ENCODE measurements around the gene EXOC4.
"Not testable (repeated sequence)": the region's sequence is repeated elsewhere in the genome, so short reads cannot be mapped to it uniquely, and the experiment has no call there.

The EXOC4 gene

GRCh38 chr7:133314084-133314483 lies 61.2 kb downstream of the EXOC4 start:
- TF ChIP-seq POLR2A (IDR thresholded peaks at IDR 0.05; ENCODE audit: low read length) (no peak), GATA1 (IDR thresholded peaks at IDR 0.05; ENCODE audit: low read depth, low read length) (no peak)
- DNase-seq, result no peak

DNA sequence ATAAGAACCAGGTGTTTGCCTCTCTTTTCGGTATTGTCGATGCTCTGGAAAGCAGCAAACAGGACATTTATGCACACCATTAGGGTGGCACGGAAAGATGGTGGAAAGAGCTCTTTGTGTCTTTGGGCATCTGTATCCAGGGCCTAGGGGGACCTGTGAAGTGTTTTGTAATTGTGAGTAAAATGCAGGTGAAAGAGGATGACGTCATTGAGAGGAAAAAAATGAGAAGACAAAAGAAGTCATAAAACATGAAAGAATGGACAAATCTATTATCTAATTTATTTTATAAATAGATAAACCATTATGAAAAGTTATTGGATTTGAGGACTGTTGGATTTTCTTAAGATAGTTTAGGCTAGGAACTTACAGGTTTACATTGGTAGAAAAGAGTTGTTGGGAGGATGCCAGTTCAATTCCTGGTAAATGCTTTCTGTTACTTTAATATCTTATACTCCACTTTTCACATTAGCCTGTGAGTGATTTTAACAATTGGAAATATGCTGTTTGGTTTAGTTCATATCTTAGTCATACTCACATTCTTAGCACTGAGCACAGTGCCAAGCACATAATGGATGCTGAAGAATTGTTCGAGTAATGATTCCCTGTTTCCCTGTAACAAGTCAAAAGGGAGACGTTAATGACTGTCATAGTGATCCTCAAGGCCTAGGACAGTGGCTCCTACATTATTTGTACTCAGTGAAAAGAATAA lies 62.6 kb downstream of the EXOC4 start:
- no peak for TF ChIP-seq GATA1 (IDR thresholded peaks at IDR 0.05; ENCODE audit: low read depth, low read length)
- TF ChIP-seq POLR2A (IDR thresholded peaks at IDR 0.05; ENCODE audit: low read length), result no peak
- DNase-seq, result no peak

DNA sequence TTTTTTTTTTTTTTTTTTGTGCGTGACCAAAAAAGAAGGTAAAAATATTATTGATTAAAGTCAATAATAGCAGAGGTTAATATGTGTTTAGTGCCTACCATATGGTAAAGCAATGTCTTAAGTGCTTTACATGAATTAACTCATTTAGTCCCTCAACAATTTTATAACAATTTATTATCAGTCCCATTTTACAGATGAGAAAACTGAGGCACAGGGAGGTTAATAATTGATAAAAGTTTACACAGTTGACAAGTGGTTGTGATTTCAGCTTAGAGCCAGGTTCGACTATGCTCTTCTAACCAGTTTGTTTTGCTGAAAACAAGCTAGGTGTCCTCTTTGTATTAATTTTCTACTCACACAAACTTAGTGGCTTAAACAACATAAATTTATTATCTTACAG lies 67.0 kb downstream of the EXOC4 start:
- no peak for DNase-seq
- TF ChIP-seq GATA1 (IDR thresholded peaks at IDR 0.05; ENCODE audit: low read depth, low read length) (no peak), POLR2A (IDR thresholded peaks at IDR 0.05; ENCODE audit: low read length) (no peak)

- no peak for DNase-seq
- TF ChIP-seq POLR2A (IDR thresholded peaks at IDR 0.05; ENCODE audit: low read length) (no peak), GATA1 (IDR thresholded peaks at IDR 0.05; ENCODE audit: low read depth, low read length) (no peak)
Measured at GRCh38 chr7:133320891-133321290, 68.0 kb downstream of the EXOC4 start.

GRCh38 chr7:133321366-133321765 lies 68.5 kb downstream of the EXOC4 start:
- DNase-seq, result not testable (repeated sequence)

DNA sequence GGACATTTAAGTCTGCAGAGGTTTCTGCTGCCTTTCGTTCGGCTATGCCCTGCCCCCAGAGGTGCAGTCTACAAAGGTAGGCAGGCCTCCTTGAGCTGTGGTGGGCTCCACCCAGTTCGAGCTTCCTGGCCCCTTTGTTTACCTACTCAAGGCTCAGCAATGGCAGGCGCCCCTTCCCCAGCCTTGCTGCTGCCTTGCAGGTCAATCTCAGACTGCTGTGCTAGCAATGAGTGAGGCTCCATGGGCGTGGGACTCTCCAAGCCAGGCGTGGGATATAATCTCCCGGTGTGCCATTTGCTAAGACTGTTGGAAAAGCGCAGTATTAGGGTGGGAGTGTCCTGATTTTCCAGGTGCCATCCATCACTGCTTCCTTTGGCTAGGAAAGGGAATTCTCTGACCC lies 73.9 kb downstream of the EXOC4 start:
- DNase-seq, result not testable (repeated sequence)

DNA sequence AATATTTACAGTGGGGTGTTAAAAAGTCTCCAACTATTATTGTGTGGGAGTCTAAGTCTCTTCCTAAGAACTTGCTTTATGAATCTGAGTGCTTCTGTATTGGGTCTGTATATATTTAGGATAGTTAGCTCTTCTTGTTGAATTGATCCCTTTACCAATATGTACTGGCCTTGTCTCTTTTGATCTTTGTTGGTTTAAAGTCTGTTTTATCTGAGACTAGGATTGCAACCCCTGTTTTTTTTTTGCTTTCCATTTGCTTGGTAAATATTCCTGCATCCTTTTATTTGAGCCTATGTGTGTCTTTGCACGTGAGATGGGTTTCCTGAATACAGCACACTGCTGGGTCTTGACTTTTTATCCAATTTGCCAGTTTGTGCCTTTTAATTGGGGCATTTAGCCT lies 75.1 kb downstream of the EXOC4 start:
- not testable (repeated sequence) for DNase-seq

DNA sequence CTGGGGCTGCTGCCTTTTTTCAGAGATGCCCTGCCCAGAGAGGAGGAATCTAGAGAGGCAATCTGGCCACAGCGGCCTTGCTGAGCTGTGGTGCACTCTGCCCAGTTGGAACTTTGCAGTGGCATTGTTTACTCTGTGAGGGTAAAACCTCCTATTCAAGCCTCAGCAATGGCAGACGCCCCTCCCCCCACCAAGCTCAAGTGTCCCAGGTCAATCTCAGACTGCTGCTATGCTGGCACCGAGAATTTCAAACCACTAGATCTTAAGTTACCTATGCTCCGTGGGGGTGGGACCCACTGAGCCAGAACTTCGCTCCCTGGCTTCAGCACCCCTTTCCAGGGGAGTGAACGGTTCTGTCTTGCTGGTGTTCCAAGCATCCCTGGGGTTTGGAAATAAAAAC lies 77.2 kb downstream of the EXOC4 start:
- TF ChIP-seq POLR2A (IDR thresholded peaks at IDR 0.05; ENCODE audit: low read length) (no peak), GATA1 (IDR thresholded peaks at IDR 0.05; ENCODE audit: low read depth, low read length) (no peak)
- DNase-seq, result no peak

GRCh38 chr7:133331861-133332260 lies 79.0 kb downstream of the EXOC4 start:
- TF ChIP-seq POLR2A (IDR thresholded peaks at IDR 0.05; ENCODE audit: low read length) (no peak), GATA1 (IDR thresholded peaks at IDR 0.05; ENCODE audit: low read depth, low read length) (no peak)
- DNase-seq, result no peak

DNA sequence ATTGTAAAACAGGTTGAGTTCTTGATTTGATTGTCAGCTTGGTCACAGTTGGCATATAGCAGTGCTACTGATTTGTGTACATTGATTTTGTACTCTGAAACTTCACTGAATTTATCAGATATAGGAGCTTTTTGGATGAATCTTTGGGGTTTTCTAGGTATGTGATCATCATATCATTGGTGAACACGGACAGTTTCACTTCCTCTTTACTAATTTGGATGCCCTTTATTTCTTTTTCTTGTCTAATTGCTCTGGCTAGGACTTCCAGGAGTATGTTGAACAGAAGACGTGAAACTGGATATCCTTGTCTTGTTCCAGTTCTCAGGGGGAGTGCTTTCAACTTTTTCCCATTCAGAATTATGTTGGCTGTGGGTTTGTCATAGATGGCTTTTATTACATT lies 86.9 kb downstream of the EXOC4 start:
- no peak for DNase-seq
- TF ChIP-seq POLR2A (IDR thresholded peaks at IDR 0.05; ENCODE audit: low read length) (no peak), GATA1 (IDR thresholded peaks at IDR 0.05; ENCODE audit: low read depth, low read length) (no peak)

- no peak for TF ChIP-seq POLR2A (IDR thresholded peaks at IDR 0.05; ENCODE audit: low read length)
- TF ChIP-seq GATA1 (IDR thresholded peaks at IDR 0.05; ENCODE audit: low read depth, low read length), result no peak
- DNase-seq, result peak; percentile 3 to 10
Measured at GRCh38 chr7:133344275-133344674, 91.4 kb downstream of the EXOC4 start.

DNA sequence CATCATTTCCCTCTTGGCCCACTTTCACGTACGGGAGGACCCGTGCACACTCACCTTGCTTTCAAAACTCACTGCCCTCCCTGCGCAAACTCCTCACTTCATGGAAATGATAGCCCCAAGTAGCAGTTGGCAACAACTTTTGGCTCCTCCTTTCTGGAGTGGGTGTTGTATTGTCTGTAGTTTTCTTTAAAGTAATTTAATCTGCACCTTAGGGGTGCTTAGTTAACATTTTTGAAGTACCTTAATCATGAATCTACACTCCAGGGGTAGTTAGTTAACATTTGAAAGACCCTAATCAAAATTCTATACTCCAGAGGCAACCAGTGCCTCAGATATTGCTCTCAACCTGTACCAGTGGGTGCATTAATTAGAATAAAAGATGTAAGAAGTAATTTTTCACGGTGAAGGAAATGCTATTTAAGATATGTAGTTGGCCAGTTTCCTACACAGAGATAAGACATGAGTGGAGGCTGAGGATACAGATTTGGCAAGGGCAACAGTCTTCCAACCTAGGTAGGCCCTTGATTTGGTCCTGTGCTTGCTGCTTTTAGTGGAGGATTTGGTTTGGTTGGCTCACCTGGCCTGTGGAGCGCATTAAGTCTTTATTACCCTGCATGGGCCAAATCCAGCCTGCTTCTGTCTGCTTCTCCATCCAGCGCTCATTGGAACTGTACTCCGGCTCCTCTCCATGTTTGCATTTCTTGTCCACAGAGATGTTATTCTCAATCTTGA lies 93.0 kb downstream of the EXOC4 start:
- no peak for TF ChIP-seq POLR2A (IDR thresholded peaks at IDR 0.05; ENCODE audit: low read length)
- TF ChIP-seq GATA1 (IDR thresholded peaks at IDR 0.05; ENCODE audit: low read depth, low read length), result no peak
- DNase-seq, result no peak

DNA sequence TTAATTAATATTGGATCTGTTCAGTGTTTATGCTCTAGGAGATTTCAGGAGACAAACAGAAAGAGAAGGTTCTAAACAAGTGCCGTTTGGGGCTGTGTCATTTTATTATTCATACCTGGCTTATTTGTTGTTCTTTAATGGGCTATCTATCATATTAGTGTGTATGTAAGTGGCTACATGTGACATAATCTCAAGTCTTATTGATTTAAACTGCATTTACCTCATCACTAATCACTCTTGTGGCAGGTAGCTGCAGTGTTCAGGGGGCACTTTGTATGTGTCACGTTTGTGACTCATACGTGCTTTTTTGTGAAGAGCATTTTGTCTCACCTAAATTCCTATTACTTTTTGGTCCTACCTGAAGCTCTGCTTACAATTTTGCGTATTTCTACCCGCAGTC lies 95.4 kb downstream of the EXOC4 start:
- no peak for DNase-seq

GRCh38 chr7:133349101-133349500 lies 96.2 kb downstream of the EXOC4 start:
- no peak for DNase-seq
- no peak for TF ChIP-seq POLR2A (IDR thresholded peaks at IDR 0.05; ENCODE audit: low read length)
- TF ChIP-seq GATA1 (IDR thresholded peaks at IDR 0.05; ENCODE audit: low read depth, low read length), result no peak

More for the DNA sequence above, 95.4 kb downstream of the EXOC4 start:
- TF ChIP-seq GATA1 (IDR thresholded peaks at IDR 0.05; ENCODE audit: low read depth, low read length) (no peak), POLR2A (IDR thresholded peaks at IDR 0.05; ENCODE audit: low read length) (no peak)

DNA sequence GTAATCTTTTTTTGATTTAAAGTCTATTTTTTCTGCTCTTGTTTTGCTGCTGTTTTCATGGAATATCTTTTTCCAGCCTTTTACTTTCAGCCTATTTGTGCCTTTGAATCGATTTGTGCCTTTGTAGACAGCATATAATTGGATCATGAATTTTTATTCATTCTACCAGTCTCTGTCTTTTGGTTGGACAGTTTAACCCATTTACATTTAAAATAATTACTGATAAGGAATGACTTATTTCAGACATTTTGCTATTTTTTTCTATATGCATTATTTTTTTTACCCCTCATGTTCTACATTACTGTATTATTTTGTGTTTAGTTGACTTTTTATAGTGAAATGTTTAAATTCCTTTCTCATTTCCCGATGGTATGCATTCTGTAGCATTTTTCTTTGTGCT lies 99.6 kb downstream of the EXOC4 start:
- no peak for TF ChIP-seq POLR2A (IDR thresholded peaks at IDR 0.05; ENCODE audit: low read length)
- TF ChIP-seq GATA1 (IDR thresholded peaks at IDR 0.05; ENCODE audit: low read depth, low read length), result no peak
- DNase-seq, result no peak

All from erythroblast (primary cell).